ENCODE data around the gene CREBBP. TPM values are rescaled to one million over a fixed set of nuclear protein-coding genes. Genes with fewer than 3 reads are reported as not detected.

CREBBP gene
- polyA plus RNA-seq, 3 donors, result 9.2 to 24.0 (median 17.3) TPM

GRCh38 chr16:3761375-3762106 lies 119.0 kb downstream of the CREBBP start:
- 87 to 93% (median 87%) methylated on average over 14 of the region's 14 CpGs for WGBS, 3 donors
- H3K27ac ChIP-seq (ENCODE audit: low read depth, low read length), result no peak overlapping the region

- 97 to 98% (median 97%) methylated on average over 6 of the region's 6 CpGs for WGBS, 3 donors
- no peak overlapping the region for H3K27ac ChIP-seq (ENCODE audit: low read depth, low read length)
Observed at GRCh38 chr16:3760518-3760917, 120.0 kb downstream of the CREBBP start.

DNA sequence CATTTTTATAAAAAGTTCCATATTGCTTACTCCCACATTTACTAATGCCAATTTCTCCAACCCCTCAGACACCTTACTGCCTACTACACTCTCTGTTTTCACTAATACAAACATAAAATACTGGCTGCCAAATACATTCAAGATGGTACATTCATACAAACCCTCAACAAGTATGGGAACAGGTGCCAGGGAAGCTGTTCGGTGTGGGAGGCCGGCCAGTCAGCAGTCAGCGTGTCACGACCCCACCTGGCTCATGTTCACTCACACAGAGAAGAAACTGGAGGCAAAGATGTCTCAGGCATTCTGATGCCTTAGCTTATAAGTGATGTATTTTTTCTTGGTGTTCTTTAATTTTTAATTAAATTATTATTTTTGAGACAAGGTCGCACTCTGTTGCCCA lies 120.8 kb downstream of the CREBBP start:
- no peak overlapping the region for H3K27ac ChIP-seq (ENCODE audit: low read depth, low read length)
- 86 to 92% (median 89%) methylated on average over 5 of the region's 5 CpGs for WGBS, 3 donors

- H3K27ac ChIP-seq (ENCODE audit: low read depth, low read length), result no peak overlapping the region
- 92 to 95% (median 92%) methylated on average over 9 of the region's 9 CpGs for WGBS, 3 donors
Observed at GRCh38 chr16:3756113-3756512, 124.4 kb downstream of the CREBBP start.

GRCh38 chr16:3755249-3755648 lies 125.3 kb downstream of the CREBBP start:
- WGBS, 3 donors, result 58 to 92% (median 91%) methylated on average over 4 of the region's 4 CpGs
- no peak overlapping the region for H3K27ac ChIP-seq (ENCODE audit: low read depth, low read length)

GRCh38 chr16:3754772-3755171 lies 125.7 kb downstream of the CREBBP start:
- WGBS, 3 donors, result 88 to 92% (median 90%) methylated on average over 5 of the region's 5 CpGs
- H3K27ac ChIP-seq (ENCODE audit: low read depth, low read length), result no peak overlapping the region

DNA sequence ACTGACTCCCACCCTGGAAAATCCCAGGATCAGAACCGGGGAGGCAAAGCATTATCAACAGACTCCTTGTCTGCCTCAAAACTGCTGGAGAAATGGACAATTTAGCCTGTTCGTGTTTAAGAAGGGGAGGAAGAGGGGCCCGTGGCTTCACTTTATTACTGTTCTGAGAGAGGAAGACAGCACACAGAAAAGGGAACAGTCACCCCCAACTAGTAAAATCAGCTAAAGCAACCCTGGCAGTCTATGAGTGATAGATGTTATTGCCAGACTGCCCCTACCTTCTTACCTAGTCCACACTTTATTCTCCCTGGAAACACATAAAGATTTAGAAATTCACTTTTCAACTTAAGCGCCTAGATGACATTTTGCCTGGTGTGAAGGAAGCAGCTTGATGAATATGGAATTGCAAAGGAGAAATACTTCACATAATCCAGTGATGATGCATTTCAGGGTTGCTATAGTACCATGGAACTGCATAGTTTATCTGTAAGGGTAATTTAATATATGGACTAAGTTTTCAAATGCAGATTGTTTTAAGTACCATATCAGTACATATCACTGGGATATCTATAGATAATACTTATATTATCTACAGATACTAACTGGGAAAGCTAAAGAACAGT lies 126.3 kb downstream of the CREBBP start:
- no peak overlapping the region for H3K27ac ChIP-seq (ENCODE audit: low read depth, low read length)
- WGBS, 3 donors, result 86 to 91% (median 90%) methylated on average over 4 of the region's 4 CpGs

DNA sequence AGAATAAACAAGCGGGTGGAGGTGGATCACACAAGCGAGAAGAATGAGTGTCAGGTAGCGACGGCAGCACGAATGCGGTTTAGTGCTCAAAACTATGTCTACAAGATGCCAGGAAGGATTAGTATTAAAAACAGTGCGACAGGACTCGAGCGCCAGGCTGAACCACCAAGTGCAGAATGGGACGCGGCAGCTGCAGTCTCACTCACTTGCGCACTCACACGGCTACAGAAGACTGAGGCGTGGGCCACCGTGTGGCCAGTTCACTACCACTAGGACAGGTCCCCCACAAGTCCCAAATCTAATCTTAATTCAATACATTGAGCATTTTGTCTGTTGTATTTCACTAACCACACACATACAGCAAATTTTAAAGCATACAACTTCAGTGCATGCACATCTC lies 127.5 kb downstream of the CREBBP start:
- 93 to 95% (median 95%) methylated on average over 15 of the region's 15 CpGs for WGBS, 3 donors
- H3K27ac ChIP-seq (ENCODE audit: low read depth, low read length), result no peak overlapping the region

DNA sequence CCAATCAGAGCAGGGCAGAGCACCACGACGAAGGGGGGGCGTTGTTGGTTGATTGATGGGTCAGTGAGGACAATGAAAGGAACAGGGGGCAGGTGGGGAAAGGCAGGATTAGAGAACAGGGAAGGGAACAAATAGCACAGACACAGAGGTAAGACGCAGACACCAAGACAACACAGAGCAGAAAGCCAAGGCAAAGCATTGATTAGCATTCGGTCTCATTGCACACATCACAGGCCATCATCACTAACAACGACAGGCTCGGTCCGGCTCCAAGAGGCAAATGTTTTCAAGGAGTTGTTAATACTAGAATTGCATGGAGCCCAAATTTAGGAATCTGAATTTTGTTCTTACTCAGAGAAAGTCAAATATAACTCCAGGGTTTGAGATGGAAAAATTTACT lies 128.6 kb downstream of the CREBBP start:
- 91 to 95% (median 95%) methylated on average over 8 of the region's 8 CpGs for WGBS, 3 donors

GRCh38 chr16:3748307-3748706 lies 132.2 kb downstream of the CREBBP start:
- H3K27ac ChIP-seq (ENCODE audit: low read depth, low read length), result no peak overlapping the region
- 65 to 88% (median 78%) methylated on average over 5 of the region's 5 CpGs for WGBS, 3 donors

More for the DNA sequence above, 128.6 kb downstream of the CREBBP start:
- H3K27ac ChIP-seq (ENCODE audit: low read depth, low read length), result no peak overlapping the region

DNA sequence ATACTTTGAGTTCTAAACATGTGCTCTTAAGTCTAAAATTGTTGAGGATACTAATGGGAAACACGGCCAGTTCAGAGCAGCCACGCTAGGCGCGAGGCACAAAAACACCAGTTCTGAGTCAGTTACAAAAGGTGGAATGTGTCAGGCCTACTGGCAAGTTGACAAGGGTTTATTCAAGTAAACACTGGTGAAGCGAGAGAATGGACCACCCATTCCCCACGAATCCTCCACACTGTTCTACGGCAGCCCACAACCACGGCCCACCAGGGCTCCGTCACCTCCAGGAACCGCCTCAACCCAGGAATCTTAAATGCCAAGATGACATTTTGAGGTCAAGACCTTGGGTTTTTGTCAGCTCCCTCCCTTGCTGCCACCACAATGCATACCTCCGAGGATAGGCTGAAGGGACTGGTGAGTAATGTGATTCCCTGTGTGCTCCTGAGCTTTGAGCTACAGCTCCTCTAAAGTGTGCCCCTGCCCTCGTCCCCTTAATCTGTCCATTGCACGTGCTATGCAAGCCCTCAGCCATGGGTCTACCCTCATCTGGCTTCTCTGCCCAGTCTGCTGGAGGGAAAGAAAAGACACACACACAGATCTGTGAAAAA lies 134.7 kb downstream of the CREBBP start:
- H3K27ac ChIP-seq (ENCODE audit: low read depth, low read length), result no peak overlapping the region
- WGBS, 3 donors, result 80 to 90% (median 88%) methylated on average over 13 of the region's 13 CpGs

DNA sequence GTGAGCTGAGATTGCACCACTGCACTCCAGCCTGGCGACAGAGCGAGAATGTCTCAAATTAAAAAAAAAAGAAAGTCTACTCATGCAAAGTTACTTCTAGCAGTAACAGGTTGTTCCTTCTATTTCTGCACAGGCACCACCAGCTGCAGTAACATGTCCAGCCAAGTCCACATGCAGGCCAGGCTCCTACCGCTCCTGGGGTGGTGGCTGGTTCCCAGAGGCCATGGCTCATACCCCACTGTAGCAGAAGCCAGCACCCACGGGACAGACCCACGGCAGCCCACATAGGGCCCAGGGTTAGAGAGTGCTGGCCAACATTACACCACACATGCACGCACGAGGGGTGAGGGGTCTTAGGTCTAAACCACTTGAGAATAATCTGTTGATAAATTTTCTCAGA lies 136.5 kb downstream of the CREBBP start:
- no peak overlapping the region for H3K27ac ChIP-seq (ENCODE audit: low read depth, low read length)
- 81 to 86% (median 83%) methylated on average over 7 of the region's 7 CpGs for WGBS, 3 donors

DNA sequence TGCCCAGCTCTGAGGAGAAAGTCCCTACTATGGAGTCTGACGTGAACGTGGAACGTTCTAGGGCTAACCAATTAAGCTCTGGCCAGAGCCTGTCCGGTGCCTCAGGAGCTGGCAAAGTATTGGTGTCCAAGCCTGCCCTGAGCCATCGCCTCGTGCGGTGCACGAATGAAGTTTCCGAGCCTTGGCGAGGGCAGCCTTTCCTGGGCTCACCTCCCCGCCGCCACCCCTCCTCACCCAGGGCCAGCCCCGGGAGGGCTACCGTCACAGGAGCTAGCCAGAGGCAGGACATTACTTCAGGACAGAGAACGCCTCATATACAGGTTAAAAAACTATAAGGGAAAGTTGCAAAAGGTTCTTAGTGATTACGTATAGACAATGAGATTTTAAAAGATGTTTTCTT lies 139.6 kb downstream of the CREBBP start:
- WGBS, 3 donors, result 94% methylated on average over 16 of the region's 16 CpGs
- H3K27ac ChIP-seq (ENCODE audit: low read depth, low read length), result no peak overlapping the region

DNA sequence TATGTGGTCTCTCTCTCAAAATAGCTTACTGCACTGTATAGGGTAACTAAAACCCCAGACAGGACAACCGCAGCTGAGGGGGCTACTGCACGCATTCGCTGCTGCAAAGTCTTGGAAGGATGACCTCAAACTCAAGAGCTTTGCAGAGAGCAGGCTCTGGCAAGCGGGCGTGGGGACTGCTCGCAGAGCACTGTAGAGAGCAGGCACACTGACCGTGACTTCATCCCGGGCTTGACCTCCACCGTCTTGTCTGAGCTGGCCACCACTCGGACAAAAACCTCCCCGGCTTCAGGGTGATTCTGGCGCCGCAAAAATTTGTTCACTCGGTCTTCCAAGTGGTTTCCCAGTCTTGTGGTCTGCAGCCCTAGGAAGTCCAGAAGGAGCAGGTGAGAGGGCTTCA lies 140.3 kb downstream of the CREBBP start:
- 95 to 97% (median 95%) methylated on average over 14 of the region's 14 CpGs for WGBS, 3 donors
- H3K27ac ChIP-seq (ENCODE audit: low read depth, low read length), result no peak overlapping the region

DNA sequence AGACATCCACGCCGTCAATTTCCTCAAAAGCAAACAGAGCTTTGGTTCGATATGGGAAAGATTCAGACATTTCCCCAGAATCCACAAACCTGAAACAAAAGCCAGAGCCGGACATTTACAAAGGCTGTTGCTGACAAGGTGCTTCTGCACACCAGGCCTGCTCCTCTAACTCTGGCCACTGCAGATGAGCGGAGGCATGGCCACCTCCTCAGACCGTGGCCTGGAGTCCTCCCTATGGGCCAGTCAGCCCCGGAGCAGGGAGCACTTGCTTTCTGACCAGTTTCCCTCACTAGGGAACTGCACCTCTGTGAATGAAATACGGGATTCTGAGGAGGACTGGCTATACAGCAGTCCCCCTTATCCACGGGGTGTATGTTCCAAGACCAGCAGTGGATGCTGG lies 140.9 kb downstream of the CREBBP start:
- 72 to 92% (median 90%) methylated on average over 9 of the region's 9 CpGs for WGBS, 3 donors
- no peak overlapping the region for H3K27ac ChIP-seq (ENCODE audit: low read depth, low read length)

- no peak overlapping the region for H3K27ac ChIP-seq (ENCODE audit: low read depth, low read length)
- 47 to 97% (median 90%) methylated on average over 8 of the region's 8 CpGs for WGBS, 3 donors
Observed at GRCh38 chr16:3738541-3738940, 142.0 kb downstream of the CREBBP start.

- WGBS, 3 donors, result 43 to 98% (median 94%) methylated on average over 5 of the region's 5 CpGs
- no peak overlapping the region for H3K27ac ChIP-seq (ENCODE audit: low read depth, low read length)
Observed at GRCh38 chr16:3738128-3738527, 142.4 kb downstream of the CREBBP start.

DNA sequence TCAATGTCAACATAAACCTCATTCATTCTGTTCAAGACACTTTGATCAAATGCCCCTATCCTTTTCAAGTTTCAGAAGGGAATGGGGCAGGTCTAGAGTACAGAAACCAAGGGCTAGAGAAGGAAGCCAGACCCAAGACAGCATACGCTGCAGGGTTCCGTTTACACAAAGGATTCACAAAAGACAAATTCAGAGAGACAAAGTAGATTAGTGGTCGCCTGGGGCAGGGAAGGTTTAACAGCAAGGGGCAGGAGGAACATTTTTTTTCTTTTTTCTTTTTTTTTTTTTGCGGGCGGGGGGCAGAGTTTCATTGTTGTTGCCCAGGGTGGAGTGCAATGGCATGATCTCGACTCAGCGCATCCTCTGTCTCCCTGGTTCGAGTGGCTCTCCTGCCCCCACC lies 143.3 kb downstream of the CREBBP start:
- 89 to 92% (median 90%) methylated on average over 8 of the region's 8 CpGs for WGBS, 3 donors
- no peak overlapping the region for H3K27ac ChIP-seq (ENCODE audit: low read depth, low read length)

GRCh38 chr16:3736116-3736515 lies 144.4 kb downstream of the CREBBP start:
- 92 to 97% (median 94%) methylated on average over 6 of the region's 6 CpGs for WGBS, 3 donors
- H3K27ac ChIP-seq (ENCODE audit: low read depth, low read length), result no peak overlapping the region

DNA sequence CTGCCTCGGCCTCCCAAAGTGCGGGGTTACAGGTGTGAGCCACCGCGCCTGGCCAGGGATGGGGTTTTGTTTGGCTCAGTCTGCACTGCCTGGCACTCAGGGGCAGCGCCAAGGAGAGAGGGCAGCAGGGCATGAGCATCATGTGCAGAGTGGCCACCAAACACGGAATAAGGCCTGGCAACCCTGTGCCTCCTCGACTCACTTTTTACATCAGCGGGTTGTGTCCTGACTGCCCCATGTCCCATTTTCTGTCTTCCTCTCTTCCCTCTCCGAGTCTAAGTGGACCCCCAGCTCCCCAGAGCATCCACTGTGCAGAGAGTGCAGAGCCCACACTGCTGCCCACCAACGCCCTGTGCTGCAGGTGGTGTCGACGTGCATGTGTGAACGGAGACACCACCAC lies 145.0 kb downstream of the CREBBP start:
- WGBS, 3 donors, result 96 to 99% (median 98%) methylated on average over 13 of the region's 13 CpGs
- no peak overlapping the region for H3K27ac ChIP-seq (ENCODE audit: low read depth, low read length)

Measured in adipose tissue (tissue), 3 donors.